ENCODE measurements around the gene NFATC1.

The NFATC1 gene

GRCh38 chr18:79510731-79511241, 115.1 kb downstream of the NFATC1 start:
- Histone ChIP-seq H3K4me3 (replicated peaks; ENCODE audit: low read depth, low read length) (no peak overlapping the region), H3K27me3 (replicated peaks; ENCODE audit: control insufficient read depth, insufficient read depth, low read length) (no peaks in the 10 kb centered on the region; the same call in none of the 2 replicates), H3K36me3 (ENCODE audit: control insufficient read depth, insufficient read depth, low read length) (no peaks in the 10 kb centered on the region)
- TF ChIP-seq CTCF (IDR thresholded peaks at IDR 0.05; ENCODE audit: insufficient read depth, low read length, poor library complexity, severe bottlenecking) = no peak
- no peak for DNase-seq (ENCODE audit: extremely low read depth, insufficient read length)

GRCh38 chr18:79511271-79511670, 115.5 kb downstream of the NFATC1 start:
- no peak for TF ChIP-seq CTCF (IDR thresholded peaks at IDR 0.05; ENCODE audit: insufficient read depth, low read length, poor library complexity, severe bottlenecking)
- no peak for DNase-seq (ENCODE audit: extremely low read depth, insufficient read length)
- Histone ChIP-seq H3K4me3 (replicated peaks; ENCODE audit: low read depth, low read length) (no peak overlapping the region), H3K36me3 (ENCODE audit: control insufficient read depth, insufficient read depth, low read length) (no peaks in the 10 kb centered on the region), H3K27me3 (replicated peaks; ENCODE audit: control insufficient read depth, insufficient read depth, low read length) (no peaks in the 10 kb centered on the region; the same call in none of the 2 replicates)

- Histone ChIP-seq H3K36me3 (ENCODE audit: control insufficient read depth, insufficient read depth, low read length) (no peaks in the 10 kb centered on the region), H3K4me3 (replicated peaks; ENCODE audit: low read depth, low read length) (no peak overlapping the region), H3K27me3 (replicated peaks; ENCODE audit: control insufficient read depth, insufficient read depth, low read length) (no peaks in the 10 kb centered on the region; the same call in none of the 2 replicates)
- TF ChIP-seq CTCF (IDR thresholded peaks at IDR 0.05; ENCODE audit: insufficient read depth, low read length, poor library complexity, severe bottlenecking) = no peak
- DNase-seq (ENCODE audit: extremely low read depth, insufficient read length) = no peak
These were observed 116.1 kb downstream of the NFATC1 start for GRCh38 chr18:79511671-79512301.

- TF ChIP-seq CTCF (IDR thresholded peaks at IDR 0.05; ENCODE audit: insufficient read depth, low read length, poor library complexity, severe bottlenecking) = no peak
- H3K27me3 ChIP-seq (replicated peaks; ENCODE audit: control insufficient read depth, insufficient read depth, low read length) = no peaks in the 10 kb centered on the region; the same call in none of the 2 replicates
These were observed 117.0 kb downstream of the NFATC1 start for GRCh38 chr18:79512461-79513380.

GRCh38 chr18:79513381-79514081, 117.8 kb downstream of the NFATC1 start:
- H3K4me3 ChIP-seq (replicated peaks; ENCODE audit: low read depth, low read length) = no peak overlapping the region
- TF ChIP-seq CTCF (IDR thresholded peaks at IDR 0.05; ENCODE audit: insufficient read depth, low read length, poor library complexity, severe bottlenecking) = no peak
- no peak for DNase-seq (ENCODE audit: extremely low read depth, insufficient read length)
- no peaks in the 10 kb centered on the region for H3K36me3 ChIP-seq (ENCODE audit: control insufficient read depth, insufficient read depth, low read length)
- no peaks in the 10 kb centered on the region; the same call in 1 of the 2 replicates for H3K27me3 ChIP-seq (replicated peaks; ENCODE audit: control insufficient read depth, insufficient read depth, low read length)

More at GRCh38 chr18:79512461-79513380, 117.0 kb downstream of the NFATC1 start:
- Histone ChIP-seq H3K4me3 (replicated peaks; ENCODE audit: low read depth, low read length) (no peak overlapping the region), H3K36me3 (ENCODE audit: control insufficient read depth, insufficient read depth, low read length) (no peaks in the 10 kb centered on the region)
- no peak for DNase-seq (ENCODE audit: extremely low read depth, insufficient read length)

Measured in GM06990 (cell line).